GM12878 (cell line): Measurements from ENCODE around the gene FATE1.

Experiments used
- GABPA ChIP-seq: IDR thresholded peaks from 2 replicates; pipeline ENCODE4 v1.6.1; 2014; ENCODE audit warnings: antibody characterized with exemption, low read depth, mild to moderate bottlenecking, inconsistent platforms
- HCFC1 ChIP-seq: fragments of 150-350 bp; IDR thresholded peaks from 2 replicates; pipeline ENCODE4 v1.6.1; 2014; ENCODE audit warnings: low read length
- MTA2 ChIP-seq: fragments of 450-650 bp; IDR thresholded peaks from 2 replicates; pipeline ENCODE4 v1.6.1; 2016; ENCODE audit warnings: low read depth, mild to moderate bottlenecking, moderate library complexity
- RAD21 ChIP-seq: IDR thresholded peaks from 2 replicates; pipeline ENCODE4 v1.6.1; 2011; ENCODE audit warnings: mild to moderate bottlenecking, low read depth, low read length, moderate library complexity; ENCODE audit not compliant: insufficient read depth
- SIN3A ChIP-seq: IDR thresholded peaks from 2 replicates; pipeline ENCODE4 v1.6.1; 2012; ENCODE audit warnings: low read depth, low read length, improper control_type of control experiment
- ZBTB33 ChIP-seq: fragments of 450-650 bp; IDR thresholded peaks from 2 replicates; pipeline ENCODE4 v1.6.1; 2017; ENCODE audit warnings: mild to moderate bottlenecking
- TF ChIP-seq, protein P1 (sequence below), 3 experiments: IDR thresholded peaks in 2 of 3; conservative IDR thresholded peaks in 1 of 3; 2 replicates each; pipeline ENCODE4 v1.5.1; 2011; ENCODE audit warnings: low read depth in 3 of 3, low read length in 3 of 3, mild to moderate bottlenecking in 3 of 3, control low read depth in 2 of 3, moderate library complexity in 2 of 3, inconsistent platforms in 1 of 3, mixed read lengths in 1 of 3; ENCODE audit not compliant: control insufficient read depth in 2 of 3, insufficient read depth in 1 of 3; ENCODE audit errors: extremely low read depth in 1 of 3

GRCh38 chrX:151729056-151729725 lies 13.4 kb downstream of the FATE1 start:
- TF ChIP-seq SIN3A (no peak), RAD21 (no peak), GABPA (no peak), HCFC1 (no peak), ZBTB33 (no peak), MTA2 (no peak)
- TF ChIP-seq, protein P1, sequence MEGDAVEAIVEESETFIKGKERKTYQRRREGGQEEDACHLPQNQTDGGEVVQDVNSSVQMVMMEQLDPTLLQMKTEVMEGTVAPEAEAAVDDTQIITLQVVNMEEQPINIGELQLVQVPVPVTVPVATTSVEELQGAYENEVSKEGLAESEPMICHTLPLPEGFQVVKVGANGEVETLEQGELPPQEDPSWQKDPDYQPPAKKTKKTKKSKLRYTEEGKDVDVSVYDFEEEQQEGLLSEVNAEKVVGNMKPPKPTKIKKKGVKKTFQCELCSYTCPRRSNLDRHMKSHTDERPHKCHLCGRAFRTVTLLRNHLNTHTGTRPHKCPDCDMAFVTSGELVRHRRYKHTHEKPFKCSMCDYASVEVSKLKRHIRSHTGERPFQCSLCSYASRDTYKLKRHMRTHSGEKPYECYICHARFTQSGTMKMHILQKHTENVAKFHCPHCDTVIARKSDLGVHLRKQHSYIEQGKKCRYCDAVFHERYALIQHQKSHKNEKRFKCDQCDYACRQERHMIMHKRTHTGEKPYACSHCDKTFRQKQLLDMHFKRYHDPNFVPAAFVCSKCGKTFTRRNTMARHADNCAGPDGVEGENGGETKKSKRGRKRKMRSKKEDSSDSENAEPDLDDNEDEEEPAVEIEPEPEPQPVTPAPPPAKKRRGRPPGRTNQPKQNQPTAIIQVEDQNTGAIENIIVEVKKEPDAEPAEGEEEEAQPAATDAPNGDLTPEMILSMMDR (IDR thresholded peaks at IDR 0.05 in 2 of 3, conservative IDR thresholded peaks at IDR 0.05 in 1 of 3; ENCODE audit: control insufficient read depth in 2 of 3, extremely low read depth in 1 of 3, insufficient read depth in 1 of 3, low read depth in 3 of 3, low read length in 3 of 3), result no peak
